ENCODE measurements around the gene TULP4.
"Not testable (repeated sequence)": the region's sequence is repeated elsewhere in the genome, so short reads cannot be mapped to it uniquely, and the experiment has no call there.

Gene TULP4

GRCh38 chr6:158517581-158517980, 205.3 kb downstream of the TULP4 start:
- TF ChIP-seq CTCF (conservative IDR thresholded peaks at IDR 0.05; ENCODE audit: low read depth): no peak
- ChIA-PET POLR2A (ENCODE audit: low non-redundant PET) (no interaction called here), CTCF (no interaction called here)
- H3K27ac ChIP-seq: peak overlapping the region; percentile 83
- no peak for DNase-seq (ENCODE audit: low spot score)

- H3K27ac ChIP-seq: peak overlapping the region; percentile 83
- ChIA-PET CTCF (interaction anchor here (0.6 to 2.6 kb wide), 8 partner anchors 8 to 1077 kb away, joined by 3 to 34 read pairs (median 4); no protein-coding TSS in a partner anchor), POLR2A (ENCODE audit: low non-redundant PET) (no interaction called here)
- peak; percentile 86 for DNase-seq (ENCODE audit: low spot score)
- TF ChIP-seq CTCF (conservative IDR thresholded peaks at IDR 0.05; ENCODE audit: low read depth): peak; percentile 77
These were observed 206.2 kb downstream of the TULP4 start for GRCh38 chr6:158518191-158519127.

GRCh38 chr6:158519300-158519699, 207.0 kb downstream of the TULP4 start:
- no peak overlapping the region for H3K27ac ChIP-seq
- POLR2A ChIA-PET (ENCODE audit: low non-redundant PET): interaction anchor here (0.5 kb wide), 1 partner anchor 12 kb away, joined by 4 read pairs; no protein-coding TSS in a partner anchor
- CTCF ChIA-PET: interaction anchor here (0.6 to 2.6 kb wide), 6 partner anchors 9 to 299 kb away, joined by 3 to 34 read pairs (median 4); no protein-coding TSS in a partner anchor
- no peak for TF ChIP-seq CTCF (conservative IDR thresholded peaks at IDR 0.05; ENCODE audit: low read depth)
- no peak for DNase-seq (ENCODE audit: low spot score)

DNA sequence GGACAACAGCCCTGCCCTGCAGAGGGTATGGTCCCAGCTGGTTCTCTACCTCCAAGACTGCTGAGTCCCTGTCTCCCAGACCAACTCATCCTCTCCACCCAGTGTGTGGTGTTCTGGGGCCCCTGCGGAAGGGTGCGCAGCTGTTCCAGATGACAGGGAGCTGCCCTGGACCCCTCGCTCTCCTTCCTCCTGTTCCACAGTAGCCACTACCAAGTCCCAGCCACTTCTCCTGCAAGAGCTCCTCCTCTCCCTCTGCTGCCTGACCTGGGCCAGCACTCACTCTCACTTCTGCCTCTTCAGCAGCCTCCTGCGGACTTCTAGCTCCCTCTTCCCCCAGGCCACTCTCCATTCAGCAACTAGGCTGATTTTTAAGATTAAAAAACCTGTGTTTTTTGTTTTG, 207.5 kb downstream of the TULP4 start:
- TF ChIP-seq CTCF (conservative IDR thresholded peaks at IDR 0.05; ENCODE audit: low read depth): no peak
- CTCF ChIA-PET: interaction anchor here (2.6 kb wide), 1 partner anchor 299 kb away, joined by 34 read pairs; no protein-coding TSS in a partner anchor
- POLR2A ChIA-PET (ENCODE audit: low non-redundant PET): interaction anchor here (0.5 kb wide), 1 partner anchor 11 kb away, joined by 4 read pairs; no protein-coding TSS in a partner anchor
- DNase-seq (ENCODE audit: low spot score): no peak
- no peak overlapping the region for H3K27ac ChIP-seq

- DNase-seq (ENCODE audit: low spot score); H3K27ac ChIP-seq; POLR2A ChIA-PET (ENCODE audit: low non-redundant PET): not testable (repeated sequence)
- CTCF ChIA-PET: interaction anchor here (0.6 kb wide), 1 partner anchor 309 kb away, joined by 4 read pairs; no protein-coding TSS in a partner anchor
These were observed 208.7 kb downstream of the TULP4 start for GRCh38 chr6:158520975-158521374.

GRCh38 chr6:158521759-158522158, 209.5 kb downstream of the TULP4 start:
- no peak for TF ChIP-seq CTCF (conservative IDR thresholded peaks at IDR 0.05; ENCODE audit: low read depth)
- no peak overlapping the region for H3K27ac ChIP-seq
- ChIA-PET POLR2A (ENCODE audit: low non-redundant PET) (no interaction called here), CTCF (no interaction called here)
- DNase-seq (ENCODE audit: low spot score): no peak

DNA sequence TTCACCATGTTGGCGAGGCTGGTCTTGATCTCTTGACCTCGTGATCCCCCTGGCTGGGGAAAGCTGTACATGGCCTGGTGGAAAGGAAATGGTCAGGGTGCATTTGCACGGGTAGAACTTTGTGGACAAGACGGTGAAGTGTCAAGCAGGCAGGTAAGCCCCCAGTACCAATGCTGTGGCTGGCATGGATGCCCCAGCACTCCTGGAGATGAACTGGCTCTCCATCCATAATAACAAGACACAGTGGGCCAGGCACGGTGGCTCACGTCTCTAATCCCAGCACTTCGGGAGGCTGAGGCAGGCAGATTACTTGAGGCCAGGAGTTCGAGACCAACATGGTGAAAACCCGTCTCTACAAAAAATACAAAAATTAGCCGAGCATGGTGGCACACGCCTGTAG, 210.4 kb downstream of the TULP4 start:
- H3K27ac ChIP-seq: no peak overlapping the region
- CTCF ChIA-PET: interaction anchor here (0.6 kb wide), 1 partner anchor 43 kb away, joined by 4 read pairs; no protein-coding TSS in a partner anchor
- no peak for TF ChIP-seq CTCF (conservative IDR thresholded peaks at IDR 0.05; ENCODE audit: low read depth)
- DNase-seq (ENCODE audit: low spot score): no peak
- POLR2A ChIA-PET (ENCODE audit: low non-redundant PET): no interaction called here
